ENCODE results near the gene CHRNA9. TPM values are rescaled to one million over a fixed set of nuclear protein-coding genes. Genes with fewer than 3 reads are reported as not detected.

Gene CHRNA9
- total RNA-seq, 1 donor from 2014 or later, result 0.43 TPM

DNA sequence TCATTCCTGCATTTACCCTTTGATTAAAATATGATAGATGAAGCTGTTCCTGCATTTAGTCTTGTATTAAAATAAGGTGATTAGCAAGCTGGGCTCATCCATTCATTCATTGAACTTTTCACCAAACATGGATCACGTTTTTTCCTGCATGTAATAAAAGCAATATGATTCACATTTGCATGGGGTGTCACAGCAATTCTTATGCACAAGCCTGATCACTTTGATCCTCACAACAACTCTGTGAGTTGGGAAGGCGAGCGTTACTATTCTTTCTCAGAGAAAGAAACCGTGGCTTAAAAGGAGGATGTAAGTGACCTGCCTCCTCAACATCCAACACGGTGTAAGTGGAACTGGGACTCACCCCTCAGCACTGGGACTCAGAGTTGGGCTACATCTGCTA, 20.0 kb downstream of the CHRNA9 start:
- no peaks in the 10 kb centered on the region for H3K27me3 Mint-ChIP-seq
- H3K4me3 Mint-ChIP-seq (ENCODE audit: low read depth), result no peak overlapping the region
- no peak for DNase-seq (ENCODE audit: low spot score, unreplicated experiment)
- peaks cover under 1% of the 10 kb centered on the region for H3K36me3 Mint-ChIP-seq (ENCODE audit: insufficient read depth)
- no peak overlapping the region for H3K27ac Mint-ChIP-seq
- peaks cover 4% of the 10 kb centered on the region for H3K9me3 Mint-ChIP-seq (ENCODE audit: low read depth)
- H3K4me1 Mint-ChIP-seq (ENCODE audit: low read depth), result no peaks in the 10 kb centered on the region
- TF ChIP-seq, protein P1, sequence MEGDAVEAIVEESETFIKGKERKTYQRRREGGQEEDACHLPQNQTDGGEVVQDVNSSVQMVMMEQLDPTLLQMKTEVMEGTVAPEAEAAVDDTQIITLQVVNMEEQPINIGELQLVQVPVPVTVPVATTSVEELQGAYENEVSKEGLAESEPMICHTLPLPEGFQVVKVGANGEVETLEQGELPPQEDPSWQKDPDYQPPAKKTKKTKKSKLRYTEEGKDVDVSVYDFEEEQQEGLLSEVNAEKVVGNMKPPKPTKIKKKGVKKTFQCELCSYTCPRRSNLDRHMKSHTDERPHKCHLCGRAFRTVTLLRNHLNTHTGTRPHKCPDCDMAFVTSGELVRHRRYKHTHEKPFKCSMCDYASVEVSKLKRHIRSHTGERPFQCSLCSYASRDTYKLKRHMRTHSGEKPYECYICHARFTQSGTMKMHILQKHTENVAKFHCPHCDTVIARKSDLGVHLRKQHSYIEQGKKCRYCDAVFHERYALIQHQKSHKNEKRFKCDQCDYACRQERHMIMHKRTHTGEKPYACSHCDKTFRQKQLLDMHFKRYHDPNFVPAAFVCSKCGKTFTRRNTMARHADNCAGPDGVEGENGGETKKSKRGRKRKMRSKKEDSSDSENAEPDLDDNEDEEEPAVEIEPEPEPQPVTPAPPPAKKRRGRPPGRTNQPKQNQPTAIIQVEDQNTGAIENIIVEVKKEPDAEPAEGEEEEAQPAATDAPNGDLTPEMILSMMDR (IDR thresholded peaks at IDR 0.05; ENCODE audit: unreplicated experiment), result no peak

DNA sequence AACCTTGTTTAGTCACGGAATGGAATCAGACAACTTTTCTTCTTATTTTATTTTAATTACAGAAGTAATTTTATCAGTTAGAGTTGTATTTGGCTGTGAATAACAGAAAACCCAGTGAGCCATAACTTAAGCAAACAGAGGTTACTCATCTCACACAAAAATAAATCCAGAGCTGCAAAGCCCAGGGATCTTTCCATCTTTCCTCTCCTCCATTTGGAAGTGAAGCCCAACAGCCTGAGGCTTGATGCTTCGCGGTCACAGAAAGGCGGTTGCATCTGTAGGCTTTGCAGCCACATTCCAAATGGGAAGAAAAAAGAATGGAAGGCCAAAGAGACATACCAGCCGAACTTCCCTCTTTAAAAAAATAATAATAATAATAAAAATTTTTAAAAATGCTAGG, 22.6 kb downstream of the CHRNA9 start:
- no peak for DNase-seq (ENCODE audit: low spot score, unreplicated experiment)
- Mint-ChIP-seq H3K4me1 (ENCODE audit: low read depth) (no peaks in the 10 kb centered on the region), H3K27ac (no peak overlapping the region), H3K36me3 (ENCODE audit: insufficient read depth) (peaks cover 10% of the 10 kb centered on the region), H3K4me3 (ENCODE audit: low read depth) (no peak overlapping the region), H3K9me3 (ENCODE audit: low read depth) (peaks cover 16% of the 10 kb centered on the region), H3K27me3 (no peaks in the 10 kb centered on the region)
- TF ChIP-seq, protein P1 (IDR thresholded peaks at IDR 0.05; ENCODE audit: unreplicated experiment), result no peak

- Mint-ChIP-seq H3K4me1 (ENCODE audit: low read depth) (peaks cover 23% of the 10 kb centered on the region), H3K9me3 (ENCODE audit: low read depth) (peaks cover 16% of the 10 kb centered on the region), H3K27ac (no peak overlapping the region), H3K36me3 (ENCODE audit: insufficient read depth) (peaks cover 10% of the 10 kb centered on the region), H3K4me3 (ENCODE audit: low read depth) (no peak overlapping the region), H3K27me3 (no peaks in the 10 kb centered on the region)
- TF ChIP-seq, protein P1 (IDR thresholded peaks at IDR 0.05; ENCODE audit: unreplicated experiment), result no peak
- no peak for DNase-seq (ENCODE audit: low spot score, unreplicated experiment)
Measured at GRCh38 chr4:40361338-40361737, 26.2 kb downstream of the CHRNA9 start.

GRCh38 chr4:40363382-40363920, 28.3 kb downstream of the CHRNA9 start:
- H3K9me3 Mint-ChIP-seq (ENCODE audit: low read depth), result peaks cover 16% of the 10 kb centered on the region
- DNase-seq (ENCODE audit: low spot score, unreplicated experiment), result no peak
- no peaks in the 10 kb centered on the region for H3K27me3 Mint-ChIP-seq
- H3K4me3 Mint-ChIP-seq (ENCODE audit: low read depth), result no peak overlapping the region
- H3K27ac Mint-ChIP-seq, result peak overlapping the region; percentile 86
- TF ChIP-seq, protein P1 (IDR thresholded peaks at IDR 0.05; ENCODE audit: unreplicated experiment), result no peak
- H3K4me1 Mint-ChIP-seq (ENCODE audit: low read depth), result peaks cover 26% of the 10 kb centered on the region
- H3K36me3 Mint-ChIP-seq (ENCODE audit: insufficient read depth), result peaks cover 10% of the 10 kb centered on the region

DNA sequence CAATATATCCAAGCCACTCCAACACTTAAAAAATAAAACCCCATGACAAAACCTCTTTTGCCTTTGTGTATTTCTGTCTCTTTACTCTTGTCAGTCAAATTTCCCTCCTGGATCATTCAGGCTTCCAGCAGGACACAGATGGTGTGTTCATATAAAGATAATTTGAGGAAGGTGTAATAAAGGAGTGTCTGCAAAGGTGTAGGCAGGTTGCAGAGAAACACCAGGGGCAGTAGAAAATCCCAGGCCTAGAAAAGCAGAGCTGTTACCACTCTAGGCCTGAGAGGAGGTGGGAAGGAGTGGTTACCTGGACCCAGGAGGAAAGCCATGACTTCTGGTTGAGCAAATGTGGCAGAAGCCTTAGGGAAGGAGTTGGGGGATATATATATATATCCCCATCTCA, 28.8 kb downstream of the CHRNA9 start:
- peaks cover 10% of the 10 kb centered on the region for H3K36me3 Mint-ChIP-seq (ENCODE audit: insufficient read depth)
- peaks cover 16% of the 10 kb centered on the region for H3K9me3 Mint-ChIP-seq (ENCODE audit: low read depth)
- H3K4me3 Mint-ChIP-seq (ENCODE audit: low read depth), result no peak overlapping the region
- TF ChIP-seq, protein P1 (IDR thresholded peaks at IDR 0.05; ENCODE audit: unreplicated experiment), result no peak
- DNase-seq (ENCODE audit: low spot score, unreplicated experiment), result no peak
- peaks cover 26% of the 10 kb centered on the region for H3K4me1 Mint-ChIP-seq (ENCODE audit: low read depth)
- H3K27me3 Mint-ChIP-seq, result no peaks in the 10 kb centered on the region
- peak overlapping the region; percentile 86 for H3K27ac Mint-ChIP-seq

Data from progenitor cell of endocrine pancreas (in vitro differentiated cells).